GM19099 (cell line): ENCODE data around the gene GASK1A.

Experiments used
- POLR2A ChIP-seq: IDR thresholded peaks from 3 replicates; pipeline ENCODE4 v1.6.1; 2011; ENCODE audit warnings: low read depth; ENCODE audit not compliant: insufficient read length; ENCODE audit errors: extremely low read depth

The GASK1A gene

GRCh38 chr3:42999632-43000031 is 20.5 kb downstream of the GASK1A start:
- no peak for TF ChIP-seq POLR2A

GRCh38 chr3:43000387-43000786 is 21.3 kb downstream of the GASK1A start:
- TF ChIP-seq POLR2A = no peak

GRCh38 chr3:43001094-43001553 is 22.0 kb downstream of the GASK1A start:
- TF ChIP-seq POLR2A = no peak

GRCh38 chr3:43001556-43002121 is 22.5 kb downstream of the GASK1A start:
- TF ChIP-seq POLR2A = no peak

GRCh38 chr3:43004282-43004681 is 25.2 kb downstream of the GASK1A start:
- TF ChIP-seq POLR2A = no peak

GRCh38 chr3:43005253-43005652 is 26.1 kb downstream of the GASK1A start:
- no peak for TF ChIP-seq POLR2A

GRCh38 chr3:43005981-43006380 is 26.9 kb downstream of the GASK1A start:
- TF ChIP-seq POLR2A = no peak

- no peak for TF ChIP-seq POLR2A
Measured at GRCh38 chr3:43006825-43007224, 27.7 kb downstream of the GASK1A start.

GRCh38 chr3:43009547-43009946 is 30.4 kb downstream of the GASK1A start:
- no peak for TF ChIP-seq POLR2A

GRCh38 chr3:43010638-43011037 is 31.5 kb downstream of the GASK1A start:
- TF ChIP-seq POLR2A = no peak

- no peak for TF ChIP-seq POLR2A
Measured at GRCh38 chr3:43011638-43012037, 32.5 kb downstream of the GASK1A start.

GRCh38 chr3:43012174-43012573 is 33.1 kb downstream of the GASK1A start:
- TF ChIP-seq POLR2A = no peak

GRCh38 chr3:43013256-43013655 is 34.1 kb downstream of the GASK1A start:
- no peak for TF ChIP-seq POLR2A

GRCh38 chr3:43013743-43014155 is 34.6 kb downstream of the GASK1A start:
- TF ChIP-seq POLR2A = no peak

GRCh38 chr3:43014241-43014640 is 35.1 kb downstream of the GASK1A start:
- TF ChIP-seq POLR2A = no peak

- no peak for TF ChIP-seq POLR2A
Measured at GRCh38 chr3:43014956-43015355, 35.8 kb downstream of the GASK1A start.

- TF ChIP-seq POLR2A = no peak
Measured at GRCh38 chr3:43015572-43015971, 36.5 kb downstream of the GASK1A start.

- no peak for TF ChIP-seq POLR2A
Measured at GRCh38 chr3:43015991-43016865, 37.1 kb downstream of the GASK1A start.
